ENCODE results near the gene GALC.
"Not testable (repeated sequence)": the region's sequence is repeated elsewhere in the genome, so short reads cannot be mapped to it uniquely, and the experiment has no call there.

Gene GALC

DNA sequence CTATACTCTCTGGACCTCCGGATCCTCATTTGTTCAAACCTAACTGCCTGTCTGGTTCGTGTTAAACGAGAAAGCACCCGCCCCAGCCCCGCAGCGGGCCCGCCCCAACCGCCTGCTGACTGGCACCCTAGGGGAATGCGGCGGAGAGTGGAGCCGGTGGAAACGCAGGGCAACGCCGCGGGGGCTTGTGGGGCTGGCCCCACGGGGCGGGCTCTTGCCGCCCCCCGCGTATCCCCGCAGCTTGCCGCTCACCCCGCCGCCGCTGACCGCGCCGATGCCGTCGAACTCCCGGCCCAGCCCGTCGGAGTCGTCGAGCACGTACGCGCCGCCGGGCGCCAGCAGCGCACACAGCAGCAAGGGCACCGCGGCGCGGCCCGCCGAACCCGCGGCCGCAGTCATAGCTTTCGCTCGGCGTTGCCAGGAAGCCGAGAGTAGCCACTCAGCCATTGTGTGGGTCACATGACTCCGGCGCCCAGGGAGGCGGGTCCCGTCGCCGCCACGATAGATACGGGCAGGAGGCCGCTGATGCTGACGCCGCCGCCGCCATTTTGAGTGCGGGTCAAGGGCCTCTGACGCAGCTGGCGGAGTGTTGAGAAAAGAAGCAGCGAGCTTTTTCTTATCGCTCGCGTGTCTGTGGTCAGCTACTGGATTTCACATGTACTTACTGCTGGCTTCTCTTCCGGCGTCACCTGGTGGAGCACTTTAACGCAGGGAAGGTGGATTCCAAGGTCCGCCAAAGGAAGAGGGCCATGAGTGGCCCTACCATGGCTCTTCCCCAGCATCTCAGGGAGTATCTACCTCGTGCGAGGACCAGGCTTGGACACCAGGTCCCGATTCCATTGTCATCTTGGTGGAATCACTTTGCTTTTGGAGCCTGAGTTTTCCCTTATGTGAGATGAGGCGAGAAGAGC, at the start of gene GALC:
Gene GALC, minus strand, starts transcription at position 465 of the 911 bp plus-strand sequence. Its CDS starts 18 bp downstream, at position 447.
- peak; percentile 57 for FAIRE-seq

DNA sequence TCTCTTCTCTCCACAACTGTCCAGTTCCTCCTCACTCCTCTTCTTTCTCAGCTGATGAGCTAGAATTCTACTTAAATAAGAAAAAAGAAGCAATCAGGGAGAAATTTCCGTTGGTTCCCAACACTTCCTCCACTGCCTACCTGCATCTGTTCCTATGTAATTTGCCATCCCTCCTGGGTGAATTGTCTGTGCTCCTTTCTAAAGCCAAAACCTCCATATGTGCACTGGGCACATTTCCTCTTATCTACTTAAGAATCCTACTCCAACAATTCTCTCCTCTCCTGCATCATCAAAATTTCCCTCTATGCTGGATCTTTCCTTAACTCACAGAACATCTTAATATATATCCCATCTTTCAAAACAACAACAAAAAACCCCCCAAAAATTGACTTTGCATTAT, 47.2 kb upstream of the GALC start:
- no peak for FAIRE-seq

DNA sequence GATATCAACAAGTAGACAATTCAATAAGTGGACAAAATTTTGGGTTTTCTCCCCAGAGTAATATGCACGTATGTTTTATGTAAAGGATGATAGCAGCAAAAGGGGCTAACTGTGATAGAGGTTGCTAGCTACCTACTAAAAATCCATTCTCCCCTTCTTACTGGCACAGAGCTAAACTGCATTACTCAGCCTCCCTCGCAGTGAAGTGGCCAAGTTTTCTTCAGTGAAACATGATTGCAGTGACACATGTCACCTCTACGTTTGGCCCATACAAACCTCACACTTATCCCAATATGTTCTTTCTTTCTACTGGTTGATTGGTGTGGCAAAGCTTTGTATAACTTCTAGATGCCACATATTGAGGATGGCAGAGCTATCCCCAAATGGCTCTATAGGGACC, 46.2 kb upstream of the GALC start:
- no peak for FAIRE-seq

DNA sequence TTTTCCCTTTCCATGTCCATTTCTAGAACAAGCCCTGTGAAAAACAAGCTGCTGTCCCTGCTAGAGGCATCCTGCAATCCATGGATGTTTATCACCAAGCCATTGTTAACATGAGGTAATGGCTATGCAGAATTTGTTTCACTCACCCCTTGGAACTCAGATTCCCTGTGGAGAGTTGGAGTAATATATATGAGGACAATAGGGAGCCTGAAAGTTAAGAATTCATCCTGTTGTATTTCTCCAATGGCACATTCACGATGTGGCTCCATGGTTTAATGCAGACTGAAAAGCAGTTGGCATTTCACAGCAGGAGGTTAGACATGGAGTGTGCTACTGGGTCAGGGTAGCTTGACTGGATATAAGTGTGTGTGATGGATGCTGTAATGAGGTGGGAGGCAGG, 44.3 kb upstream of the GALC start:
- no peak for FAIRE-seq

DNA sequence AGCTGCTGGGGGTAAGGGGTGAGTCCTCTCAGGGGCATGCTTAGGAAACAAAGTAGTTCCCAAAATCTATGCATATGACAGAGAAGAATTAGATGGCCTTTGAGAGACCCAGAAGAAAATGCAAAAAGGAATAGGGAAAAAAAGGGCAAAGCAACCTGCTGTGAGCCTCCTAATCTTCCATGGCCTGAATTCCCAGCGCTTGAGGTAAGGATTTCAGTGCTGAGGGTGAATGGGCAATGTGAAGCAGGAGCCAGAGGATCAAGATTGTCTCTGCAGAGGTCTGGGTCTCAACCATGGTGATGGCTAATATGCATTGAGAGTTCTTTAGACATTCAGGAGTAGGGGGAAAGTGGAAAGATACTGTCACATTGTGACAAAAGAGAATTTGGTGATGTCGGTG, 43.4 kb upstream of the GALC start:
- FAIRE-seq, result no peak

DNA sequence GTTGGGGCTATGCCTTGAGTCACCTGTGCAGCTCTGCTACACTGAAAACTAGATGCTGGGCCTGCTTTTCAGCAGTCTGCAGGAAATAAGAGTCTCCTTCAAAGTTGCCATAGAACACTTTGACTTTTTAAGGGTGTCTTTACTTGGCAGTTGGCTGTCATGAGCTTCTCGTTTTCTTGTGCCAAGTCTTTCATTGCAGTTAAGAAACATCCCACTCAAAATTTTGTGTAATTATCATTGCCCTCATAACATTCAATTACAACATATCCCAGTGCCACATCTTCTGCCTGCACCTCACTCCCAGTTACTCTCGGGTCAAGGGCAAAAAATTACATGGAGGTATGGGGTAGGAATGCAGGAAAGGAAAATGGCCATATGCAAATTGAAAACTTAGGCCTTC, 41.1 kb upstream of the GALC start:
- no peak for FAIRE-seq

DNA sequence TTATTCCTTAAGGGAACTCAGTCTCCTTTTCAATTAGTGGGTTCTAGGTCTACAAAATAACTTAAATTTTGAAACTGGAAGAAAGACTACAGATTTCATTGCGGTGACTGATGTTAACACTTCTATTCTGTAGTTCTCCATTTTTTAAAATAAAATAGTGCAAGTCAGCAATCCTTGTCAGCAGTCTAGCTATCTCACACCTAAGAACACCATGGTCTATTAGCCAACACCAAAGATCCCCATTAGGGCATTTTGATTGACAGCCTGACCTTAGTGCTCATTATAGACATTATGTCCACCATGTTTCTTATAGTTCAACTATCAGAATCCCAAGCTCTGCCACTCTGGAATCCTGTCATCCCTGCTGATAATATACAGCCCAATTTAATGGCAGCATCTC, 39.4 kb upstream of the GALC start:
- no peak for FAIRE-seq

DNA sequence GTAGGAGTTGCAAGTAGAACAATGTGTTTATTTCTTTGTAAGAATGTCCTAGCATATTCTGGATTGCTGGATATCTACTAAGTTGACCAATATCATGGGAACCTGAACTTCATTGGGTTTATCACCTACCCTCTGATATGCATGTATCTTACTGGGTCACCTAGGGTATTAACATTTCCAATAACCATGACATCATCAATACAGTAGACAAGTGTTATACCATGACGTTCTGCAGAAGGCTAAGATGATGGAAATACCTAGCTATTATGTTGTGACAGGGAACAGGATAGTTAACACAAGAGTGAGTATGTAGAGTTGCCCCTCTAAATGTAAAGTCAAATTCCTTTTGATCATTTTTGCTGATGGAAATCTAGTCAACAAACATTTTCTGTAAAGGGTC, 37.9 kb upstream of the GALC start:
- no peak for FAIRE-seq

DNA sequence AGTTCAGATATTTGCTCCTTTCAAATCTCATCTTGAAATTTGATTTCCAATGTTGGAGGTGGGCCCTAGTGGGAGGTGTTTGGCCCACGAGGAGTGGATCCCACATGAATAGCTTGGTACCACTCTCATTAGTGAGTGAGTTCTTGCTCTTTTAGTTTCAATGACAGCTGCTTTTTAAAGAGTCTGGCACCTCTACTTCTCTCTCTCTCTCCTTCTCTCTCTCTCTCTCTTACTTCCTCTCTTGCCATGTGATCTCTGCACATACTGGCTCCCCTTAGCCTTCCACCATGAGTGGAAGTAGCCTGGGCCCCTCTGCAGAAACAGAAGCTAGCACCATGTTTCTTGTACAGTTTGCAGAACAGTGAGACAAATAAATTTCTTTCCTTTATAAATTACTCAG, 37.1 kb upstream of the GALC start:
- no peak for FAIRE-seq

DNA sequence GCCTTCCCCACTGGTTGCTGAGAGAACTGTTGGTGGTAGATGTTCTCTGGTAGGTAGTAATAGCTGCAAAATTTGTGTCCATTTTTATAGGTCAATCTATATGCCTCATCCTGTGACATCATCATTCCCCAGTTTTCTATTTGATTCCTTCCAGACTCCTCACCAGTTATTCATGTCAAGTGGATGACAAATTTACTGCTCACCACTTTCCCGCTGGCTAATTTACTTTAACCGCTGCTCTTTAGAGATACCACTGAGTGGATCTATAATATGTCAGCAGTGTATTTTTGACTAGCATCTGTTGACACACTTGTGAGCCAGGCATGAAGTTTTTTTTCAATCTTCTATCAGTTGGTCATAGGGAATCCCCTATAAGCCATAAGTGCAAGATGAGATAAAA, 36.5 kb upstream of the GALC start:
- FAIRE-seq, result no peak

DNA sequence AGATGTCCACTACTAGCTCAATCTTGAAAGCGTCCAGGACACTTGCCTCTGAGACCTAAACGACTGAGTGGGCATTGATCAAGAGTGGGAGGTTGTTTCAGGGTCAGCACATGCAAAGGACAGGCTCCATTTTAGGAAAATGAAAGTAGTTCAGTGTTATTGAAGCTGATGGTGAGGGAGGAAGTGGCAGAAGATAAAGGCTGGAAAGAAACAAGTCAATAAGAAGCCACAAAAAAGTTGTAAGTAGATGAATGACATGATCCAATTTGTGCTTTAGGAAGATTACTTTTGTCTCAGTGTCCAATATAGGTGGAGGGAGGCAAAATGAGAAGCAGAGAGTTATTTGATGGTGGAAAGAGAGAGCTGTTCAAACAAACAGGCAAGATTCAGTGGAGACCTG, 33.9 kb upstream of the GALC start:
- FAIRE-seq, result no peak

DNA sequence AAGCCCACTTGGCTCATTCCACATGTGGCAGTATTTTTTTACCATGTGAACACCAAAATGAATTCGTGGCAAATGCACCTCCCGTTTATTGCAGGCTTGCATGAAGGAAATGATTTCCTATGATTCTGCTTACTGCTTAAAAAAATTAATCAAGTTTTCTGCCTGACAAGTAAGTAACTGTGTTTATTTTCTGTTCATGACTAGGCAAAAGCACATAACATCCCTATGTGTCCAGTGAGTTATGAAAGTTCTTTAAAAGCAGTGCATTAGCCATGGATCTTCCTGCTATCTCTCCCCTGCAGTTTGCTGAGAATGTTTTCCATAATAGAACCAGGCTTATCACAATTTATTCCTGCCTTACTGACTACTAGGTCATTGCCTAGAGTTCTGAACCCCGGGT, 32.3 kb upstream of the GALC start:
- no peak for FAIRE-seq

DNA sequence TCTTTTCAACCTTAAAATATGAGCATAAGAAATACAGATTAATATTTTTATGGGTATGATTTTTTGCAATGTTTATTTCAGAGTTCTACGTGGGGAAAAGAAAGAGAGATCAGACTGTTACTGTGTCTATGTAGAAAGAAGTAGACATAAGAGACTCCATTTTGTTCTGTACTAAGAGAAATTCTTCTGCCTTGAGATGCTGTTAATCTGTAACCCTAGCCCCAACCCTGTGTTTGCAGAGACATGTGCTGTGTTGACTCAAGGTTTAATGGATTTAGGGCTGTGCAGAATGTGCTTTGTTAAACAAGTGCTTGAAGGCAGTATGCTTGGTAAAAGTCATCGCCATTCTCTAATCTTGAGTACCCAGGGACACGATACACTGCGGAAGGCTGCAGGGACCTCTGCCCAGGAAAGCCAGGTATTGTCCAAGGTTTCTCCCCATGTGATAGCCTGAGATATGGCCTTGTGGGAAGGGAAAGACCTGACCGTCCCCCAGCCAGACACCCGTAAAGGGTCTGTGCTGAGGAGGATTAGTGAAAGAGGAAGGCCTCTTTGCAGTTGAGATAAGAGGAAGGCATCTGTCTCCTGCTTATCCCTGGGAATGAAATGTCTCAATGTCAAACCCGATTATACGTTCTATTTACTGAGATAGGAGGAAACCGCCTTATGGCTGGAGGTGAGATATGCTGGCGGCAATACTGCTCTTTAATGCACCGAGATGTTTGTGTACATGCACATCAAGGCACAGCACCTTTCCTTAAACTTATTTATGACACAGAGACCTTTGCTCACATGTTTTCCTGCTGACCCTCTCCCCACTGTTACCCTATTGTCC, 31.5 kb upstream of the GALC start:
- FAIRE-seq, result not testable (repeated sequence)

DNA sequence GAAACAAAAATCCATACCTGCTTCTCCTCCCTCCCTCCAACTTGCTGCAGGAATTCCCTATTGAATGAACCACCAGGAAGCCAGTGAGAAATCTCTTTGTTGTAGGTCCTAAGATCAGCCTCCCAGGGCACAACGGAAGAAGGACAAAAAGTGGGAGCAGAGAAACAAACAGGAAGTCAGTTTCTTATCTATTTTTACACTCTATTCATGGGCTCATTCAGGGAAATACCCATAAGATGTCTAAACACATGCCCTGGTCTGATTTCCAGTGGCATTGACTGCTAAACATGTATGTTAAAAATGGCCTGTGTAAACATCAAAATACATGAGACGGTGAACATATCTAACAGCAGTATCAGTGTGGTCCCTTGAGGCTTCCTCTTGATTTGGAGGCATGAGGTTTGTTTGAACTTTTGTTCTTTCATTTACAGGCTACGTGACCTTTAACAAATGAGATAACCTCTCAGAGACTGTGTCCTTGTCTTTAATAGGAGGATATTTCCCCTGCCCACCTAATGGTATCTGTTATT, 30.7 kb upstream of the GALC start:
- FAIRE-seq, result no peak

DNA sequence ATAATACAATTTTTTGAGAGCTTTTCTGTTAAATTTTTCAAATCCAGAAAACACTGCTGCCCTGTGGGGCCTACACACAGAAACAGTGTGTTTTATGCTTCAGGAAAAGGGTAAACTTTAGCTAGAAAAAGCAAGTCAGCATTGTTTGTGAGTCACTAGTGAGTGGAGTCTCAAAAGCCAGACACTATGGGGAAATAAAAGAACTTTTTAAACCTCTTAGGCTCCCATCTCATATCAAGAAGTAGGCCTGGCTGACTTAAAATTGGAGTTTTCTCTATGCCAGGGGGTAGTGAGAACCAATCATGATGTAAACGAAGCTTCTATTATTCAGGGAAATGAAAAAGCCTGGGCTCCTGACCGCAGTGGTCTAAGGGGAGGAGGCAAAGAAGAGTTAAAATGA, 24.6 kb upstream of the GALC start:
- FAIRE-seq, result no peak

DNA sequence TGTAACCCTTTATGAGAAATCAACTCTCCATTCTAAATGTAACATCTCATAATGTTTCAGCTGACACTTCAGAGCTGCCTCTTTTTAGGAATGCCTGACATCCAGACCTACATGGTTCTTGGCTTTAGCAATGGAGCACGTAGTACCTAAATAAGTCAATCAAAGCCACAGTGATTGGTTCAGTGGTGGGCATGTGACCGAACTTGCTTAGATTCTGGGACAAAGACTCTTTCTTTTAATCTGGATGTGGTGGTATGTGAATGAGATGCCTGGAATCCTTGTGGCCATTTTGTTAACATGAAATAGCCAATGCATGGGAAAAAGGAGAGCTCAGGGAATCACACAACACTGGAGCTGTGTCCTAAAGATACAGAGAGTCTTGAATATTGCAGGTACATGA, 23.8 kb upstream of the GALC start:
- FAIRE-seq, result no peak

DNA sequence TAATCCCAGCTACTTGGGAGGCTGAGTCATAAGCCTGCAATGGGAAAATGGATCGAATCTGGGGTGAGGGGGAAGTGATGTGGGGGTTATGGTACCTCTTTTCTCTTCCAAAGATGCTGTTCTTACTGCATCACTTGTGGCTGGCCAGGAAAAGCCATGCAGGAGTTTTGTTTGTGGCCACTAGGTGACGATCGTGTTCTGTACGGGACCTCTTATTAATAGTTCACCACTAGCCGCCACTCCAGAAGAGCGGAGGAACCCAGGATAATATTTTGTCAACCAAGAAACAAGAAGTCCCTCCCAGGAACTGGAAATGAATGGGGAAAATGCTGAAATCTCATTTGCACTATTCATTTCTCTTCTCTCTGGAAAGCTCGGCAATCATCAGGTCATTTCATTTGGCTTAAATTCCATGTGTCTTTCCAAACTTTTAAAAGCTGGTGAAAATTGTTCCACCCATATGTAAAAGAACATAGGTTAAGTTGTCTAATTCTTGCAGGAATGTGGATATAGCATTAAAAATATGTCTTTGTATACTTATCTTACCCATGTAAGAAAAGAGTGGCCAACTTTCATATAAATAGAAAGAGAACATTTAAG, 20.9 kb upstream of the GALC start:
- FAIRE-seq, result no peak

DNA sequence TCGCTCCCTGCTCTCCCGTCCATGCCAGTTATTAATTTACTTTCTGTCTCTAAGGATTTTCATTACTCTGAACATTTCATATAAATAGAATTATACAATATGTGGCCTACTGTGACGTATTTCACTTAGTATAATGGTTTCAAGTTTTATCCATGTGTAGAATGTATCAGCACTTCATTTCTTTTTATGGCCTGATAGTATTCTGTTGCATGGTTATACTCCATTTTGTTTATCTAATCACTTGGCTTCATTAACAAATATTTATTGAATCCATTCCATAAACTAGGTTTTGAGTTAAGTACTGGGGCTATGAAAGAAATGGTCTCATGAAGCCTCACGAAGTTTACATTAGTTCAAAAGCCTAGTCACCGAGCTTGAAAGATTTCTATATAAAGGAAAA, 19.5 kb upstream of the GALC start:
- no peak for FAIRE-seq

DNA sequence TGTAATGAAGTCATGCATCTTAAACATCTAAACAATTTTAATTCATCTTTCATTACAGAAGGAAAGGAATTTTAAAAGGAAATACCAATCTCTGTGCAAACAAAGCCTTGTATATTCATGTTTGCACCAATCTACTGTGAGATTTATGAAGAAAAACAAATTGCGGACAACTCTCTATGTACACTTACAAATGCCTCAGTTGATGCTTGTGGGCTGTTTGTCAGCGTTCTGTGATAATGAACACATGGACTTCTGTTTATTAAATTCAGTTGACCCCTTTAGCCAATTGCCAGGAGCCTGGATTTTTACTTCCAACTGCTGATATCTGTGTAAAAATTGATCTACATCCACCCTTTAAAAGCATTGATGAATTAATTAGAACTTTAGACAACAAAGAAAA, 17.3 kb upstream of the GALC start:
- no peak for FAIRE-seq

DNA sequence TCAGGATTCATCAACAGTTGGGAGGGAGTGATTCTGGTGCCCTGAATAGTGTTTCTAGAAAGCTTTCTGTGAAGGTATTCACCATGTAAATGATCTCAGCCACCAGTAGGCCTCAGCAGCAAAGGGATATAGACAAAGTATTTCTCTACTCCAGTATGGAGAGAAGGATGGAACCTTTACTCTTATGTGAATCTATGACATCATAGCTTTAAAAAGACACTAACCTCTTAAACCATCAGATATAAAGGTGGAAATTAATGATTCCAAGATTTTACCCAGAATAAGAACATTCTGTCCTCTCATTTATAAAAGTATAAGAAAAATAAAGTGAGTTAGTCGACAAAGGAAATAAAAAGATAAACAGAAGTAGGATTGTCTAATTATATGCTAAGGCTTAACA, 16.5 kb upstream of the GALC start:
- no peak for FAIRE-seq

DNA sequence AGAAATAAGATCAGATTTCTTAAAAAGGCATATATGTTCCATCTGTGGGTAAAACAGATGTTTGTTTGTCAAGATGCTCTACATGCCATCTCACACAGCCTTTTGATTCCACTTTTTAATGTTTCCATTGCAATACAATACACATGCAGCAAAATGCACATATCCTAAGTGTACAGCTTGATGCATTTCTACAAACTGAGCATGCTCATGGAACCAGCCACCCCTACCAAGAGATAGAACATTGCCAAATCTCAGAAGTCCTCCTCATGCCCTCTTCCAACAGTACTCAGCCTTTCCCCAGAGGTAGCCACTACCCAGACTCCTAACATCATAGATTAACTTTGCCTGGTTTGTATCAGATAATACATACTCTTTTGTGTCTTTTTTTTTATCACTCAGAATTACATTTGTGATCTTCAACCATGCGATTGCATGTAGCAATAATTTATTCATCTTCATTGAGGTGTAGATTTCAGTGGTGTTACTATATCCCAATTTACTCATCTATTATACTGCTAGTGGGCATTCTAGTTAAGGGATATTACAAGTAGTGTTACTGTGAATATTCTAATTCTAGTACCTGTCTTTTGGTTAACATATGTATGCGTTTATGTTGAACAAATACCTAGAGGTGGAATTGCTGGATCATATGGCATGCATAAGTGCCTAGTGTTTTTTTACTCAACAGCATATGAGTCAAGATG, 15.2 kb upstream of the GALC start:
- no peak for FAIRE-seq

DNA sequence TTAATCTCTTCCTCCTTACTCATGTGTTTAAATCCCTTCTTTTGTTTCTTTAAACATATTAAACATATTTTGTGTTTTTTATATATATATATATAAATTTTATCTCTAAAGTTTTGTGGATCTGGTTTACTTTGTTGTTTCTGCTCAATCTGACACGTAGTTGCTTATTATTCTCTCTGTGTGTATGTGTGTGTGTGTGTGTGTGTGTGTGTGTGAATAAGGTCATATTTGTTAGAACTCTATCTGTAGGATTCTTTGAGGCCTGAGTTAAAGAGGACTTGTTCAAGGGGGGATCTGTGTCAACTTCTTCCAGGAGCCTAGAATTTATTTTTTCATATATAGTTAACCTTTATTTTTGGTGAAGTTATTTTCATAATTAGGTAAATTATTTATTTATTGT, 14.6 kb upstream of the GALC start:
- no peak for FAIRE-seq
